Measurements from ENCODE around the gene CDX4.

CDX4 gene

DNA sequence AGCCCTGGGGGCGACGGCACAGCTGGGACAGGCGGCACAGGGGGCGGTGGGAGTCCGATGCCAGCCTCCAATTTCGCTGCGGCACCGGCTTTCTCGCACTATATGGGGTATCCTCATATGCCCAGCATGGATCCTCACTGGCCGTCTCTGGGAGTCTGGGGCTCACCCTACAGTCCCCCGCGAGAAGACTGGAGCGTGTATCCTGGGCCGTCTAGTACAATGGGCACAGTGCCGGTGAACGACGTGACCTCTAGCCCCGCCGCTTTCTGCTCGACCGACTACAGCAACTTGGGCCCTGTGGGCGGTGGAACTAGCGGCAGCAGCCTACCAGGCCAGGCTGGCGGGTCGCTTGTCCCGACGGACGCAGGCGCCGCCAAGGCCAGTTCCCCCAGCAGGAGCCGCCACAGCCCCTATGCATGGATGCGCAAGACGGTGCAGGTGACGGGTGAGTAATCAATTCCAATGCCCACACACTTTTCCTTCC lies 500 bp downstream of the CDX4 start:
- Histone ChIP-seq H3K27me3 (replicated peaks; ENCODE audit: control insufficient read depth, insufficient read depth, low read length) (no peaks in the 10 kb centered on the region), H3K36me3 (ENCODE audit: control insufficient read depth, insufficient read depth, low read length) (no peaks in the 10 kb centered on the region), H3K4me3 (replicated peaks; ENCODE audit: low read depth, low read length) (no peak overlapping the region)
- TF ChIP-seq, protein P1, sequence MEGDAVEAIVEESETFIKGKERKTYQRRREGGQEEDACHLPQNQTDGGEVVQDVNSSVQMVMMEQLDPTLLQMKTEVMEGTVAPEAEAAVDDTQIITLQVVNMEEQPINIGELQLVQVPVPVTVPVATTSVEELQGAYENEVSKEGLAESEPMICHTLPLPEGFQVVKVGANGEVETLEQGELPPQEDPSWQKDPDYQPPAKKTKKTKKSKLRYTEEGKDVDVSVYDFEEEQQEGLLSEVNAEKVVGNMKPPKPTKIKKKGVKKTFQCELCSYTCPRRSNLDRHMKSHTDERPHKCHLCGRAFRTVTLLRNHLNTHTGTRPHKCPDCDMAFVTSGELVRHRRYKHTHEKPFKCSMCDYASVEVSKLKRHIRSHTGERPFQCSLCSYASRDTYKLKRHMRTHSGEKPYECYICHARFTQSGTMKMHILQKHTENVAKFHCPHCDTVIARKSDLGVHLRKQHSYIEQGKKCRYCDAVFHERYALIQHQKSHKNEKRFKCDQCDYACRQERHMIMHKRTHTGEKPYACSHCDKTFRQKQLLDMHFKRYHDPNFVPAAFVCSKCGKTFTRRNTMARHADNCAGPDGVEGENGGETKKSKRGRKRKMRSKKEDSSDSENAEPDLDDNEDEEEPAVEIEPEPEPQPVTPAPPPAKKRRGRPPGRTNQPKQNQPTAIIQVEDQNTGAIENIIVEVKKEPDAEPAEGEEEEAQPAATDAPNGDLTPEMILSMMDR (IDR thresholded peaks at IDR 0.05; ENCODE audit: insufficient read depth, low read length, poor library complexity, severe bottlenecking): no peak
- no peak for DNase-seq (ENCODE audit: extremely low read depth, insufficient read length)

DNA sequence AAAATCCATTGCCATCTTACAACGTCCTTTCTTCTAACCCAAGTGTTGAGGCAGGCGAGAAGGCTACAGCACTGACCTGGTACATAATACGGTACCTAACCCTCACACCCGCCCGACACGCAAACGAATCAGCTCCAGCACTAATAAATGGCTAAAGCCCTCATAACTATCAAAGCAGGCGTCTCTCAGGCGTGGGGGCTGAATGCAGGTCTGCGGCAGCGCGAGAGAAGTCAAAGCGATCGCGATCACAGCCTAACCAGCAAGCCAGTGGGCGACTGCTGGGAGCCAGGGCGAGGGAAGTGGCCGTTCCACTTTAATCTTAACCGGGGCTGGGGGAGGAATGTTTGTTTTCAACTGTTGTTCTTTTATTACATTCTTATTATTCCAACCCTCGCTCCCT lies 1.5 kb downstream of the CDX4 start:
- Histone ChIP-seq H3K36me3 (ENCODE audit: control insufficient read depth, insufficient read depth, low read length) (no peaks in the 10 kb centered on the region), H3K27me3 (replicated peaks; ENCODE audit: control insufficient read depth, insufficient read depth, low read length) (no peaks in the 10 kb centered on the region), H3K4me3 (replicated peaks; ENCODE audit: low read depth, low read length) (no peak overlapping the region)
- DNase-seq (ENCODE audit: extremely low read depth, insufficient read length): no peak
- TF ChIP-seq, protein P1 (IDR thresholded peaks at IDR 0.05; ENCODE audit: insufficient read depth, low read length, poor library complexity, severe bottlenecking): no peak

DNA sequence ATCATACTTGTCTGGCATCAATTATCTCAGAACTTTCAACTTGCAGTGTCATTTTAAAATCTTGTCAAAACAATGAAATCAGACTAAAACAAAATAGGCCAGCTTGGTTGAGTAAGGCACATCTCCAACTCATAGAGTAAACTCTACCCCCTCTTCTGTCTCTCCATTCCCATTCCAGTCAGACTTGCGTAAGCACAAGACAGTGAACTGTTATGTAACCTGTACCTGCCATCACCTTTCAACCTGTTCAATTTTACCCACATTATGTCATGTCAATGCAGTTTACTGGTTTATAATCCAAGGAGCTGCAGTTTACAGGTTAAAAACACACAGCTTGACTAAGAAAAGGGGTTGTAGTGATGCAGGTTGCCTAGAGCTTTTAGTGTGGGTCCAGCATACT lies 8.3 kb downstream of the CDX4 start:
- TF ChIP-seq, protein P1 (IDR thresholded peaks at IDR 0.05; ENCODE audit: insufficient read depth, low read length, poor library complexity, severe bottlenecking): no peak
- Histone ChIP-seq H3K27me3 (replicated peaks; ENCODE audit: control insufficient read depth, insufficient read depth, low read length) (no peaks in the 10 kb centered on the region), H3K4me3 (replicated peaks; ENCODE audit: low read depth, low read length) (no peak overlapping the region), H3K36me3 (ENCODE audit: control insufficient read depth, insufficient read depth, low read length) (no peaks in the 10 kb centered on the region)
- DNase-seq (ENCODE audit: extremely low read depth, insufficient read length): no peak

DNA sequence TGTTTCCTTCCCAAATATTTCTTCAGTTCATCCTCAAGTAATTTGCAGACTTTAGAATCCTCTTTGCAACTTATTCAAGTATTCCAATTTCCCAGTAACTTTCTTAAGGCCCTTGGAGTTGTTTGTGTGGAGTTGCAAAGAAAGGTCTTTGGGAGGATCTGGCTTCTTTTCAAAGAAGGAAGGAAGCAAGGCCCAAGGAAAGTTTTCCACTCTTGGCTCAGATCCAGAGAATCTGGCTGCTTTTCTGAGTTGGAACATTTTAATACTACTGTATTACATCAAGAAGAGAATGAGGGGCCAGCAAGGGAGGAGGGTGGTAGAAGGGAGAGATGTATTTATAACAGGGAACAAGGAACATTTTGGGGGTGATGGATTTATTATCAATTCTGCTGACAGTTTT lies 10.5 kb downstream of the CDX4 start:
- no peak for DNase-seq (ENCODE audit: extremely low read depth, insufficient read length)
- TF ChIP-seq, protein P1 (IDR thresholded peaks at IDR 0.05; ENCODE audit: insufficient read depth, low read length, poor library complexity, severe bottlenecking): no peak
- Histone ChIP-seq H3K36me3 (ENCODE audit: control insufficient read depth, insufficient read depth, low read length) (no peaks in the 10 kb centered on the region), H3K27me3 (replicated peaks; ENCODE audit: control insufficient read depth, insufficient read depth, low read length) (no peaks in the 10 kb centered on the region), H3K4me3 (replicated peaks; ENCODE audit: low read depth, low read length) (no peak overlapping the region)

DNA sequence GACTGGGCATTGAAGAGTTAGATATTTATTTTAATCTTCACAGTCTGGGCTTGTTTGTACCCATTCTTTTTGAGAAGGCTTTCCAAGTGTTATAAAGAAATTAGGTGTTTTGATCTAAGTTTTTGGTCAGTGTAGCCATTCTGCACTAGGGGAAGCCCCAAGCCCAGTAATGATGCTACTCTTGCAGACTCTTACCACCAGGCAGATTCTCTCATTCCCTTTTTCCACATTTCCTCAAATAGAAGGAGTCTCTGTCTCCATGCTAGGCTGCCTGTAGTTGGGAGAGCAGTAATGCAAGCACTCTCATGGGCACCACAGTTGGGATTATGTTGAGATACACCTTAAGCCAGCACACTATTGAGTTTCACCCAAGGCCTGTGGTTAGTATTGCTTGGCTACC lies 21.5 kb downstream of the CDX4 start:
- no peaks in the 10 kb centered on the region for H3K36me3 ChIP-seq (ENCODE audit: control insufficient read depth, insufficient read depth, low read length)
- no peak overlapping the region for H3K4me3 ChIP-seq (replicated peaks; ENCODE audit: low read depth, low read length)
- TF ChIP-seq, protein P1 (IDR thresholded peaks at IDR 0.05; ENCODE audit: insufficient read depth, low read length, poor library complexity, severe bottlenecking): no peak
- no peaks in the 10 kb centered on the region for H3K27me3 ChIP-seq (replicated peaks; ENCODE audit: control insufficient read depth, insufficient read depth, low read length)
- no peak for DNase-seq (ENCODE audit: extremely low read depth, insufficient read length)

DNA sequence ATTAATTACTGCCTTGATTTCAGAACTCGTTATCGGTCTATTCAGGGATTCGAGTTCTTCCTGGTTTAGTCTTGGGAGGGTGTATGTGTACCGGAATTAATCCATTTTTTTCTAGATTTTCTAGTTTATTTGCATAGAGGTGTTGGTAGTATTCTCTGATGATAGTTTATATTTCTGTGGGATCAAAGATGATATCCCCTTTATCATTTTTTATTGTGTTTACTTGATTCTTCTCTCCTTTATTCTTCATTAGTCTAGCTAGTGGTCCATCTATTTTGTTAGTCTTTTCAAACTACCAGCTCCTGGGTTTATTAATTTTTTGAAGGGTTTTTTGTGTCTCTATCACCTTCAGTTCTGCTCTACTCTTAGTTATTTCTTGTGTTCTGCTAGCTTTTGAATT lies 32.1 kb downstream of the CDX4 start:
- TF ChIP-seq, protein P1 (IDR thresholded peaks at IDR 0.05; ENCODE audit: insufficient read depth, low read length, poor library complexity, severe bottlenecking): no peak
- no peak overlapping the region for H3K4me3 ChIP-seq (replicated peaks; ENCODE audit: low read depth, low read length)
- H3K36me3 ChIP-seq (ENCODE audit: control insufficient read depth, insufficient read depth, low read length): no peaks in the 10 kb centered on the region
- no peak for DNase-seq (ENCODE audit: extremely low read depth, insufficient read length)
- no peaks in the 10 kb centered on the region for H3K27me3 ChIP-seq (replicated peaks; ENCODE audit: control insufficient read depth, insufficient read depth, low read length)

Measured in GM06990 (cell line).